Gastroesophageal sphincter (tissue), 4 donors: ENCODE results near the gene GMDS. TPM values are rescaled to one million over a fixed set of nuclear protein-coding genes. Genes with fewer than 3 reads are reported as not detected.

Experiments used
- ATAC-seq: fragments of 150-250 bp; one replicate; pipeline ENCODE4 v1.9.1; 2016; ENCODE audit warnings: mild to moderate bottlenecking, moderate library complexity
- H3K27ac ChIP-seq, 4 donors: fragments of 200-600 bp; sonication (generic) in 3 of 4; 1 replicate in 3 of 4; 2 replicates in 1 of 4; pipeline ENCODE4 v1.5.1; 2016 to 2019
- H3K27me3 ChIP-seq: fragments of 200-600 bp; sonication (generic); one replicate; pipeline ENCODE4 v1.5.1; 2019
- H3K36me3 ChIP-seq, 2 donors: fragments of 200-600 bp; sonication (generic); one replicate each; pipeline ENCODE4 v1.5.1; 2019; ENCODE audit warnings: control low read depth in 1 of 2
- H3K4me1 ChIP-seq, 3 donors: fragments of 200-600 bp; sonication (generic); 1 replicate in 2 of 3; 2 replicates in 1 of 3; pipeline ENCODE4 v1.5.1; 2016 to 2019; ENCODE audit warnings: control low read depth in 2 of 3
- H3K4me3 ChIP-seq, 2 donors: fragments of 200-600 bp; sonication (generic); one replicate each; pipeline ENCODE4 v1.5.1; 2019; ENCODE audit warnings: mild to moderate bottlenecking in 1 of 2, moderate library complexity in 1 of 2
- H3K9me3 ChIP-seq, 3 donors: fragments of 200-600 bp; sonication (generic); one replicate each; pipeline ENCODE4 v1.5.1; 2017 to 2019; ENCODE audit warnings: control low read depth in 2 of 3
- EP300 ChIP-seq: sonication (generic); formaldehyde crosslinking; IDR thresholded peaks from one replicate; pipeline ENCODE4 v1.6.1; 2017; ENCODE audit warnings: antibody characterized with exemption, mild to moderate bottlenecking
- POLR2A ChIP-seq, 2 donors: fragments of 450-650 bp; IDR thresholded peaks; one replicate each; pipeline ENCODE4 v1.6.1; 2017; ENCODE audit warnings: antibody characterized with exemption in 2 of 2, mild to moderate bottlenecking in 2 of 2, moderate library complexity in 1 of 2
- POLR2AphosphoS5 ChIP-seq: sonication (generic); formaldehyde crosslinking; IDR thresholded peaks from one replicate; pipeline ENCODE4 v1.6.1; 2017; ENCODE audit warnings: antibody characterized with exemption
- WGBS, 2 donors: methylation state at CpG; one replicate each; pipeline ENCODE4 v1.1.5; 2018; ENCODE audit warnings: low coverage in 1 of 2; 5-methylcytosine and 5-hydroxymethylcytosine counted together
- total RNA-seq, 4 donors: library from RNA; depleted of rRNA; stranded (reverse); fragments of >200 nt; gene quantifications; one replicate each; pipeline ENCODE4 v1.1.0, GENCODE V29; 2016
- TF ChIP-seq, protein P1 (sequence below), 4 experiments: fragments of 200-600 bp in 2 of 4; fragments of 450-650 bp in 2 of 4; sonication (generic) in 1 of 4; IDR thresholded peaks; one replicate each; pipeline ENCODE4 v1.5.1; 2017 to 2019; ENCODE audit warnings: antibody characterized with exemption in 4 of 4, mild to moderate bottlenecking in 2 of 4, moderate library complexity in 2 of 4

The GMDS gene
- total RNA-seq, 4 donors from 2014 or later, result 5.0 to 14.7 (median 6.4) TPM

GRCh38 chr6:1869308-1869707, 376.1 kb downstream of the GMDS start:
- WGBS, 2 donors, result 83 to 89% methylated on average over 3 of the region's 3 CpGs
- no peak for ATAC-seq
- no peaks in the 10 kb centered on the region for H3K9me3 ChIP-seq
- H3K27me3 ChIP-seq, result no peaks in the 10 kb centered on the region
- H3K4me3 ChIP-seq, result no peak overlapping the region
- no peak for TF ChIP-seq EP300
- no peak for TF ChIP-seq POLR2AphosphoS5
- TF ChIP-seq POLR2A (IDR thresholded peaks at IDR 0.05), result no peak
- TF ChIP-seq, protein P1, sequence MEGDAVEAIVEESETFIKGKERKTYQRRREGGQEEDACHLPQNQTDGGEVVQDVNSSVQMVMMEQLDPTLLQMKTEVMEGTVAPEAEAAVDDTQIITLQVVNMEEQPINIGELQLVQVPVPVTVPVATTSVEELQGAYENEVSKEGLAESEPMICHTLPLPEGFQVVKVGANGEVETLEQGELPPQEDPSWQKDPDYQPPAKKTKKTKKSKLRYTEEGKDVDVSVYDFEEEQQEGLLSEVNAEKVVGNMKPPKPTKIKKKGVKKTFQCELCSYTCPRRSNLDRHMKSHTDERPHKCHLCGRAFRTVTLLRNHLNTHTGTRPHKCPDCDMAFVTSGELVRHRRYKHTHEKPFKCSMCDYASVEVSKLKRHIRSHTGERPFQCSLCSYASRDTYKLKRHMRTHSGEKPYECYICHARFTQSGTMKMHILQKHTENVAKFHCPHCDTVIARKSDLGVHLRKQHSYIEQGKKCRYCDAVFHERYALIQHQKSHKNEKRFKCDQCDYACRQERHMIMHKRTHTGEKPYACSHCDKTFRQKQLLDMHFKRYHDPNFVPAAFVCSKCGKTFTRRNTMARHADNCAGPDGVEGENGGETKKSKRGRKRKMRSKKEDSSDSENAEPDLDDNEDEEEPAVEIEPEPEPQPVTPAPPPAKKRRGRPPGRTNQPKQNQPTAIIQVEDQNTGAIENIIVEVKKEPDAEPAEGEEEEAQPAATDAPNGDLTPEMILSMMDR (IDR thresholded peaks at IDR 0.05), result no peak
- no peak overlapping the region for H3K27ac ChIP-seq
- no peaks in the 10 kb centered on the region for H3K36me3 ChIP-seq
- peaks cover 0 to 15% (median 0%) of the 10 kb centered on the region in 3 donors for H3K4me1 ChIP-seq

- H3K9me3 ChIP-seq, result no peaks in the 10 kb centered on the region
- ATAC-seq, result no peak
- no peak overlapping the region for H3K4me3 ChIP-seq
- peaks cover 0 to 15% (median 0%) of the 10 kb centered on the region in 3 donors for H3K4me1 ChIP-seq
- 92 to 94% methylated on average over 4 of the region's 4 CpGs for WGBS, 2 donors
- H3K36me3 ChIP-seq, result no peaks in the 10 kb centered on the region
- no peaks in the 10 kb centered on the region for H3K27me3 ChIP-seq
- no peak for TF ChIP-seq EP300
- TF ChIP-seq POLR2AphosphoS5, result no peak
- H3K27ac ChIP-seq, result no peak overlapping the region
Observed at GRCh38 chr6:1868561-1869261, 376.7 kb downstream of the GMDS start.

DNA sequence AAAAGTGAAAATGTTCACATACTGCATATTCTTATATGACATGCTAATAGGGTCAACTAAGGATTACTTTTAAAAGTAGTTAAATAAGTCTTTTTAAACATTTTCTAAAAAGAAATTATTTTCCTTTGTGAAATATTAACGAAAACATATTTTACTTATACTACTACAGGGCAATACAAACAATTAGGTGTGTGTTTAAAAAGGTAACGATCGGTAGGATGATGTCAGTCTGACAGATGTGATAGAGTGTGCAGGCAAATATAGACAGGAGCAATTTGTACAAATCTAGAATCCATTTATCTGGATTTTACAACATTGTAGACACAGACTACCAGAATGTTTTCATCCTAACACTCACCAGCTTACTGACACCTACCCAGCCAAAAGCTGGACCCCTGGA, 378.2 kb downstream of the GMDS start:
- no peak for ATAC-seq
- no peak overlapping the region for H3K4me3 ChIP-seq
- H3K27ac ChIP-seq, result no peak overlapping the region
- H3K4me1 ChIP-seq, result peaks cover 0 to 4% (median 0%) of the 10 kb centered on the region in 3 donors
- 88 to 96% methylated on average over 3 of the region's 3 CpGs for WGBS, 2 donors
- no peaks in the 10 kb centered on the region for H3K36me3 ChIP-seq
- no peaks in the 10 kb centered on the region for H3K9me3 ChIP-seq
- H3K27me3 ChIP-seq, result no peaks in the 10 kb centered on the region
- TF ChIP-seq, protein P1 (IDR thresholded peaks at IDR 0.05), result no peak
- no peak for TF ChIP-seq POLR2AphosphoS5
- no peak for TF ChIP-seq POLR2A (IDR thresholded peaks at IDR 0.05)
- TF ChIP-seq EP300, result no peak

DNA sequence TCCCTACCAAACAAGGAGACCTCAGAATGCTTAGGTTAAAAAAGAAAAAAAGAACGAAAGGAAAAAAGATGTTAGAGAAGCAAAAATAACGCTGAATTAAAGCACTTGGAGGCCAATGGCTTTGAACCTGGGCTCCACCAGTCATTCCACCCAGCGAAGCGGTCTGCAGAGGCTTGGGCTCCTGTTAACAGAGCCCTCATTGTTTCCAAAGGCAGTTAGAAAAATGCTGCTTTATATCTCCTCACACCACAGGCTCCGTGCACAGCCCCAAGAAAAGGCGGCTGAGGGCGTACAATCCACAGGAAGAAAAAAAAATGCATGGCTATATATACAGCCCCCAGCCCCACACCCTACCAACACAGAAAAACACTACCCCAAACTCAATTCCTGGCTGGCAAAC, 379.8 kb downstream of the GMDS start:
- WGBS, 2 donors, result 73 to 81% methylated on average over 5 to 6 of the region's 7 CpGs
- H3K36me3 ChIP-seq, result no peaks in the 10 kb centered on the region
- no peak overlapping the region for H3K27ac ChIP-seq
- TF ChIP-seq, protein P1 (IDR thresholded peaks at IDR 0.05), result no peak
- no peak for TF ChIP-seq POLR2A (IDR thresholded peaks at IDR 0.05)
- no peak for TF ChIP-seq POLR2AphosphoS5
- no peak for TF ChIP-seq EP300
- no peaks in the 10 kb centered on the region for H3K9me3 ChIP-seq
- no peaks in the 10 kb centered on the region for H3K4me1 ChIP-seq
- H3K27me3 ChIP-seq, result no peaks in the 10 kb centered on the region
- no peak overlapping the region for H3K4me3 ChIP-seq
- ATAC-seq, result no peak

DNA sequence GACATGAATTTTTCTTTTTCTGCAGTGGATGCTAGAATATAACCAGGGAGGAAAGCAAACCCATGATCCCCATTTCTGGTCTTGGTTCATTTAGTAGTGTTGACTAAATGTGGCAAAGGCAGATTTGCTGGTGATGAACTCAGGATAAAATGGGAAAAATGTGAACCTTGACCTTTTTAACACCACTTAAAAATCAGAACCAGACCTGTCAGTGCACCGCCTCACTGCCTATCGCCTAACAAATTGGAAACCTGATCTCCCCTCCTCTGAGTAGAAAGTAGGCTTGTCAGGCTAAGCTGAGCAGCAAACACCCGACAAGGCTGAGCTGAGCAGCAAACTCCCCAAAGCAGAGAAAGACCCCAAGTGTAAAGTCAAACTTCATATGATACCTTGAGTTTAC, 380.9 kb downstream of the GMDS start:
- Histone ChIP-seq H3K4me3 (no peak overlapping the region), H3K36me3 (no peaks in the 10 kb centered on the region), H3K9me3 (no peaks in the 10 kb centered on the region), H3K4me1 (no peaks in the 10 kb centered on the region), H3K27ac (no peak overlapping the region), H3K27me3 (no peaks in the 10 kb centered on the region)
- WGBS, 2 donors, result 92 to 100% methylated on average over 1 to 3 of the region's 3 CpGs
- TF ChIP-seq POLR2A (IDR thresholded peaks at IDR 0.05), result no peak
- TF ChIP-seq EP300, result no peak
- TF ChIP-seq POLR2AphosphoS5, result no peak
- TF ChIP-seq, protein P1 (IDR thresholded peaks at IDR 0.05), result no peak
- no peak for ATAC-seq
